Right lobe of liver (tissue), 6 donors: ENCODE data around the gene RPTOR. TPM values are rescaled to one million over a fixed set of nuclear protein-coding genes. Genes with fewer than 3 reads are reported as not detected.

Experiments
- ATAC-seq, 4 donors: fragments of 200-7000 bp; cut with Tn5 transposase; one replicate each; pipeline ENCODE4 v1.9.1; 2020; ENCODE audit warnings: mild to moderate bottlenecking in 4 of 4, moderate library complexity in 4 of 4
- DNase-seq, 3 donors: peaks; one replicate each; pipeline ENCODE4 v3.0.0-alpha.2; 2020
- H3K27ac ChIP-seq, 3 donors: fragments of 200-600 bp; one replicate each; pipeline ENCODE4 v1.8.0; 2022
- H3K27me3 ChIP-seq, 2 donors: fragments of 200-600 bp; one replicate each; pipeline ENCODE4 v1.8.0; 2022
- H3K36me3 ChIP-seq, 4 donors: fragments of 200-600 bp; sonication (generic) in 1 of 4; one replicate each; pipeline versions ENCODE4 v1.5.1 to v1.8.0; 2017 to 2022; ENCODE audit warnings: control low read depth in 1 of 4
- H3K4me1 ChIP-seq, 4 donors: fragments of 200-600 bp; sonication (generic) in 1 of 4; one replicate each; pipeline versions ENCODE4 v1.5.1 to v1.8.0; 2017 to 2022; ENCODE audit warnings: control low read depth in 1 of 4
- H3K4me3 ChIP-seq, 3 donors: fragments of 200-600 bp; one replicate each; pipeline ENCODE4 v1.8.0; 2022
- H3K9me3 ChIP-seq, 4 donors: fragments of 200-600 bp; sonication (generic) in 1 of 4; one replicate each; pipeline versions ENCODE4 v1.5.1 to v1.8.0; 2017 to 2022; ENCODE audit warnings: control low read depth in 1 of 4
- POLR2A ChIP-seq: fragments of 450-650 bp; IDR thresholded peaks from one replicate; pipeline ENCODE4 v1.6.1; 2017; ENCODE audit warnings: antibody characterized with exemption, mild to moderate bottlenecking
- WGBS: methylation state at CpG from one replicate; pipeline ENCODE4 v1.1.6; 2018; ENCODE audit warnings: low coverage, low lambda C conversion rate; ENCODE audit not compliant: insufficient coverage; ENCODE audit errors: missing lambda C conversion rate; 5-methylcytosine and 5-hydroxymethylcytosine counted together
- intact Hi-C, 2 donors: fragments of 100-400 bp; cut with DNase I; formaldehyde crosslinking; loops; one replicate each; pipeline versions ENCODE4 v1.11.2 to v1.14.1; 2022
- total RNA-seq, 6 experiments: library from RNA; depleted of rRNA in 2 of 6; stranded (reverse); fragments of >200 nt in 2 of 6; fragmentation: NEBNext Ultra II Directional in 3 of 6; extraction: Animal tissue kit (Norgen Biotek cat#: 25700) in 3 of 6; gene quantifications; one replicate each; pipeline versions ENCODE4 v1.1.0 to v1.2.4, GENCODE V29; 2016 to 2023
- TF ChIP-seq, protein P1 (sequence below), 4 donors: fragments of 200-600 bp in 3 of 4; fragments of 450-650 bp in 1 of 4; IDR thresholded peaks; one replicate each; pipeline versions ENCODE4 v1.5.1 to v1.8.0; 2016 to 2022; ENCODE audit warnings: antibody characterized with exemption in 4 of 4, mild to moderate bottlenecking in 2 of 4
- donor health status: DM: no; HTN: yes; CAD: no.
- donor health status: DM: no; HTN: no; CAD: no.
- donor health status: DM: no; HTN: no; CAD: no.
- donor health status: DM: no; HTN: yes; CAD: no.
- donor health status: DM: no; HTN: yes; CAD: no.

Gene RPTOR
- total RNA-seq, 6 experiments from 2014 or later, result 13.1 to 24.0 (median 15.5) TPM

DNA sequence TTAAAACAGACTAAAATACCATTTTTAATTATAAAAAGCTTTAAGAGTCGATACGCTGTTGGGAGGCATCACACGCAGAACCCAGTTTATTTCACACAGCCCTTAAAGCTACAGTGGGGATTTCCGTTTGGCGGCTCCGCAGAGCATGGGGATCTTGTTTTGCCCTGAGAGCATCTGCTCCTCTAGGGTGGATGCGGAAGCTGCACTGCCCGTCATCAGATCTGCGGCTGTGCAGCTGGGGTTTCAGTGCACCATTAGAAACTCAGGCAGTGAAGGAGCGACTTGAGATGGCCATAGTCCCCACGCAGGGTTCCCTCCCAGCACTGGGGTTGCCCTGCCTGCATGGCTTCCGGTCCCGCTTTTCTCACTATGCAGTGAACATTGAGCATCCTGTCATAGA lies 384.8 kb downstream of the RPTOR start:
- Histone ChIP-seq H3K36me3 (peaks cover 0 to 9% (median 0%) of the 10 kb centered on the region in 4 donors), H3K4me1 (no peaks in the 10 kb centered on the region), H3K27me3 (no peaks in the 10 kb centered on the region), H3K4me3 (no peak overlapping the region), H3K27ac (no peak overlapping the region), H3K9me3 (no peaks in the 10 kb centered on the region)
- ATAC-seq (no peak), DNase-seq (peak in 1 of 3 donors; percentile 31)
- WGBS, result 89% methylated on average over 5 of the region's 13 CpGs
- TF ChIP-seq, protein P1, sequence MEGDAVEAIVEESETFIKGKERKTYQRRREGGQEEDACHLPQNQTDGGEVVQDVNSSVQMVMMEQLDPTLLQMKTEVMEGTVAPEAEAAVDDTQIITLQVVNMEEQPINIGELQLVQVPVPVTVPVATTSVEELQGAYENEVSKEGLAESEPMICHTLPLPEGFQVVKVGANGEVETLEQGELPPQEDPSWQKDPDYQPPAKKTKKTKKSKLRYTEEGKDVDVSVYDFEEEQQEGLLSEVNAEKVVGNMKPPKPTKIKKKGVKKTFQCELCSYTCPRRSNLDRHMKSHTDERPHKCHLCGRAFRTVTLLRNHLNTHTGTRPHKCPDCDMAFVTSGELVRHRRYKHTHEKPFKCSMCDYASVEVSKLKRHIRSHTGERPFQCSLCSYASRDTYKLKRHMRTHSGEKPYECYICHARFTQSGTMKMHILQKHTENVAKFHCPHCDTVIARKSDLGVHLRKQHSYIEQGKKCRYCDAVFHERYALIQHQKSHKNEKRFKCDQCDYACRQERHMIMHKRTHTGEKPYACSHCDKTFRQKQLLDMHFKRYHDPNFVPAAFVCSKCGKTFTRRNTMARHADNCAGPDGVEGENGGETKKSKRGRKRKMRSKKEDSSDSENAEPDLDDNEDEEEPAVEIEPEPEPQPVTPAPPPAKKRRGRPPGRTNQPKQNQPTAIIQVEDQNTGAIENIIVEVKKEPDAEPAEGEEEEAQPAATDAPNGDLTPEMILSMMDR (IDR thresholded peaks at IDR 0.05), result no peak
- TF ChIP-seq POLR2A, result no peak
- intact Hi-C loops, result no loop called here

DNA sequence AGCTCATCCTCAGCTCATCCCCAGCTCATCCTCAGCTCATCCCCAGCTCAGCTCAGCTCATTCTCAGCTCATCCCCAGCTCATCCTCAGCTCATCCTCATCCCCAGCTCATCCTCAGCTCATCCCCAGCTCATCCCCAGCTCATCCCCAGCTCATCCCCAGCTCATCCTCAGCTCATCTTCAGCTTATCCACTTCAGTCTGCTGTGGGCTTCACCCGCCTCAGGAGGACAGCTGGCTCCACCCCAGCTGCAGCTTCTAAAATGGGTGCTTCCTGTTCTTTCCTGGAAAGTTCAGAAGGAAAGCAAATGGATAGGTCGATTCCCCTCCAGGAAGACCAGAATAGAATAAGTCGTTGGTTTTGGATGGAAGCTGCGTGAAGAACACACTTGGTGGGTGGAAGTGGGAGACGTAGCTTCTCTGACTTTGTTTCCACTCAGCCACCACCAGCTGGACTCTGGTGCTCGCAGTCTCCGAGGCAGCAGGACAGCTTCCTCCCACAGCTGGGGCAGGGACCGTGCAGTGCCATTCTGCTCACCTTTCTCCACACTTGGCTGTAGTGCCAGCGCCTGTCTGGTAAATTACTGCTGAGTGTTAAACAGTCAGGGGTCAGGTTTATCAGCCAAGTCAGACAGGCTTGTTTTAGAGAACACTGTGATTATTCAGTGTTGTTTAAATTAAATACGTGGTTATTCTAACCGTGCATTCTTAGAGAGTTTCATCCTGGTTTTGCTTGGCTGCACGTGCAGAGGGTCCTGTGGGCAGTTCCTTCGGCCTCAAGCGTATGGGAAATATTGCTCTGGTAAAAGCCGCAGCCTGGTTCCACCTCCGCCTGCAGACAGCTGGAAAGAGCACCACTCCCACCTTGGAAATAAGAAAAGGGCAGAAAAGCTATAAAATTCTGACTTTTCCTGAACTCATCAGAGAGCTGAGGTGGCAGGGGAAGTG lies 386.0 kb downstream of the RPTOR start:
- Histone ChIP-seq H3K36me3 (peaks cover 0 to under 1% (median 0%) of the 10 kb centered on the region in 4 donors), H3K9me3 (no peaks in the 10 kb centered on the region), H3K27me3 (no peaks in the 10 kb centered on the region), H3K27ac (no peak overlapping the region), H3K4me1 (no peaks in the 10 kb centered on the region), H3K4me3 (no peak overlapping the region)
- ATAC-seq (no peak), DNase-seq (peak in 1 of 3 donors; percentile 22)
- TF ChIP-seq, protein P1 (IDR thresholded peaks at IDR 0.05), result no peak
- TF ChIP-seq POLR2A, result no peak
- WGBS, result 71% methylated on average over 11 of the region's 16 CpGs
- intact Hi-C loops, result no loop called here

DNA sequence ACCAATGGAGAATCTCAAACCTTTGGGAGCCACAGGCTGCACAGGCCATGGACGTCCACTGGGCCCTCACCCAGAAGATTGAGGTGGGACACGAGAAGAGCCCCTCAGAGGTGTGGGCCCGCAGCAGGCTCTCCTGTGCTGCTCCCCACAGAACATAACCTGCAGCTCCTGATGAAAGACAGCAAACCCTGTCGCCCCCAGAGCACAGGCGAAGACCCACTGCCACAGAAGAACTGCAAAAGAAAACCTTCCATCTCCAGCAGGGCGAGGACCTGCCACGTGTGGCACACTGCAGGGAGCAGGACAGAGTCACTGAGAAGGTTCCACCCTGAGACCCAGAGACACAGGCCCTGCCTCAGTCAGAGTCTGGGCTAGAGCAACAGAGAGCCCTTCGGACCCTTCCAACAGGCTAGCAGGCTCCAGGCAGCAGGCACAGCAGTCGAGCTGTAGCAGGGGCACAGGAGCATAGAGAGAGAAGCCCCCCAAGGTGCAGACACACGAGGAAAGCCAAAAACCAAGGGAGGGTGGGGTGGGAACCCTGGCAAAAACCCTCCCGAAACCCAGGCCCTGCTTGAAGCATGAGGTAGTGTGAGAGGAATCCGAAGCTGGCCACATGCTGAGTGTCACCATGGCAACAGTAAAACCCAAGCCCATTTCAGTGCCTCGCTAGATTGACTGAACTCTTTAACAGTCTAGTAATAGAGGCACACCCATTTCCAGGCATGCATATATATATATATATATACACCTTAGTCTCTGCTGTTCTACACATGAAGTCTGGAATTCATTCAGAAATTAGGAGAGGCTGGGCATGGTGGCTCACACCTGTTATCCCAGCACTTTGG lies 387.0 kb downstream of the RPTOR start:
- intact Hi-C loops, result no loop called here
- Histone ChIP-seq H3K27me3 (no peaks in the 10 kb centered on the region), H3K36me3 (no peaks in the 10 kb centered on the region), H3K4me3 (no peak overlapping the region), H3K4me1 (no peaks in the 10 kb centered on the region), H3K27ac (no peak overlapping the region), H3K9me3 (no peaks in the 10 kb centered on the region)
- WGBS, result 80% methylated on average over 7 of the region's 13 CpGs
- ATAC-seq (no peak), DNase-seq (peak in 1 of 3 donors; percentile 18)
- TF ChIP-seq POLR2A, result no peak
- TF ChIP-seq, protein P1 (IDR thresholded peaks at IDR 0.05), result no peak

DNA sequence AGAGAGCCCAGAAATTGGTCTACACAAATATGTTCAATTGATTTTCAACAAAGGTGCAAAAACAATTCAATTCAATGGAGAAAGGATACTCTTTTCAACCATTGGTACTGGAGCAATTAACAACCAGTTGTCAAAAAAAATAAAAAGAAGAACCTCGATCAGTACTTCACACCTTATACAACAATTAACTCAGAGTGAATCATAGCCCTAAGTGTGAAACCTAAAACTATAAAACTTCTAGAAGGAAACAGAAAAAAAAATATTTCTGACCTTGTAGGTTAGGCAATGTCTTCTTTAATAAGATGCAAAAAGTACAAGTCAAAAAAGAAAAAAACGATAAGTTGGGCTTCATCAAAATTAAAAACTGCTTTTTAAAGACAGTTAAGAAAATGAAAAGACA lies 390.9 kb downstream of the RPTOR start:
- intact Hi-C loops, result no loop called here
- Histone ChIP-seq H3K36me3 (no peaks in the 10 kb centered on the region), H3K4me1 (no peaks in the 10 kb centered on the region), H3K4me3 (no peak overlapping the region), H3K9me3 (no peaks in the 10 kb centered on the region), H3K27ac (no peak overlapping the region), H3K27me3 (no peaks in the 10 kb centered on the region)
- 88% methylated on average over 2 of the region's 2 CpGs for WGBS
- TF ChIP-seq, protein P1 (IDR thresholded peaks at IDR 0.05), result no peak
- no peak for TF ChIP-seq POLR2A
- DNase-seq (no peak), ATAC-seq (no peak)
